ENCODE measurements around the gene MBOAT2.
"Not testable (repeated sequence)": the region's sequence is repeated elsewhere in the genome, so short reads cannot be mapped to it uniquely, and the experiment has no call there.

The MBOAT2 gene, protein sequence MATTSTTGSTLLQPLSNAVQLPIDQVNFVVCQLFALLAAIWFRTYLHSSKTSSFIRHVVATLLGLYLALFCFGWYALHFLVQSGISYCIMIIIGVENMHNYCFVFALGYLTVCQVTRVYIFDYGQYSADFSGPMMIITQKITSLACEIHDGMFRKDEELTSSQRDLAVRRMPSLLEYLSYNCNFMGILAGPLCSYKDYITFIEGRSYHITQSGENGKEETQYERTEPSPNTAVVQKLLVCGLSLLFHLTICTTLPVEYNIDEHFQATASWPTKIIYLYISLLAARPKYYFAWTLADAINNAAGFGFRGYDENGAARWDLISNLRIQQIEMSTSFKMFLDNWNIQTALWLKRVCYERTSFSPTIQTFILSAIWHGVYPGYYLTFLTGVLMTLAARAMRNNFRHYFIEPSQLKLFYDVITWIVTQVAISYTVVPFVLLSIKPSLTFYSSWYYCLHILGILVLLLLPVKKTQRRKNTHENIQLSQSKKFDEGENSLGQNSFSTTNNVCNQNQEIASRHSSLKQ

GRCh38 chr2:9003616-9004337 is at the start of gene MBOAT2:
MBOAT2 (minus strand) TSS chr2:9003684; CDS start chr2:9003614, 70 bp downstream.
- in situ Hi-C loops (cut with MboI; ENCODE audit: low sequenced_read_pairs), result no loop called here

- in situ Hi-C loops (cut with MboI; ENCODE audit: low sequenced_read_pairs), result no loop called here
Measured at GRCh38 chr2:9052821-9053533, 49.5 kb upstream of the MBOAT2 start.

- in situ Hi-C loops (cut with MboI; ENCODE audit: low sequenced_read_pairs), result not testable (repeated sequence)
Measured at GRCh38 chr2:9051451-9051850, 48.0 kb upstream of the MBOAT2 start.

- in situ Hi-C loops (cut with MboI; ENCODE audit: low sequenced_read_pairs), result no loop called here
Measured at GRCh38 chr2:9050122-9050809, 46.8 kb upstream of the MBOAT2 start.

- in situ Hi-C loops (cut with MboI; ENCODE audit: low sequenced_read_pairs), result no loop called here
Measured at GRCh38 chr2:9045595-9045994, 42.1 kb upstream of the MBOAT2 start.

- in situ Hi-C loops (cut with MboI; ENCODE audit: low sequenced_read_pairs), result not testable (repeated sequence)
Measured at GRCh38 chr2:9043491-9043890, 40.0 kb upstream of the MBOAT2 start.

- in situ Hi-C loops (cut with MboI; ENCODE audit: low sequenced_read_pairs), result no loop called here
Measured at GRCh38 chr2:9037166-9037565, 33.7 kb upstream of the MBOAT2 start.

- in situ Hi-C loops (cut with MboI; ENCODE audit: low sequenced_read_pairs), result no loop called here
Measured at GRCh38 chr2:9033385-9034168, 30.1 kb upstream of the MBOAT2 start.

DNA sequence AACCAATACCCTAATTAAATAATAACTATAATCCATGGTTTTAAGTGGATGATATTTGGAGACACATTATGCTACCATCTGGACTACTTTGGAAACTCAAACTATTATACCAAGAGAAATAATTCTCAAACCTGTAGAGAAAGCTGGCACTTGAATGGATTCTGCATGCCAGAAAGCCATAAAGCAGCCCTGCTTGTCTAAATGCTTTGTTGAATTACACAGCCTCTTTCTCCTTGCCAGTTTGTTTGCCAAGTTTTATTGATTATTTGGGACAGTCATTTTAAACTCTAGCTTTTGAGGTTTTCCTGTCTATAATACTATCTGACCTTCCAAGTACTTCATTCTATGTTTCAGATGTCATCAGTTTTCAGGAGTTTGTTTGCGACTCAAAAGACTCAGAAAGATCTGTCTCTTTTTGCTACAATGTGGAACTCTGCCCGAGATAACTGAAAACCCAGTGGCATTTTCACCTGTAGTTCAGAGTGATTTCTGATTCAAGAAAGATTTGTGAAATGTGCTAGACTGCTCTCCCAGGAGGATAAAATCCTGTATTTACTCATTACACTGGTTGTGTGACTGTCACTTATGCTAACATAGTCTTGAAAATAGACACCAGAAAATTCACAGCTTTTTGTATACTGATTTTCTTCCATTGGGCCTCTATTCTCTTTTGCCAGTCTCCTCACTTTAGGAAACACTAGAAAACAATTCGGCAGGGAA is 29.2 kb upstream of the MBOAT2 start:
- in situ Hi-C loops (cut with MboI; ENCODE audit: low sequenced_read_pairs), result no loop called here

- in situ Hi-C loops (cut with MboI; ENCODE audit: low sequenced_read_pairs), result no loop called here
Measured at GRCh38 chr2:9032121-9032520, 28.6 kb upstream of the MBOAT2 start.

- in situ Hi-C loops (cut with MboI; ENCODE audit: low sequenced_read_pairs), result no loop called here
Measured at GRCh38 chr2:9031246-9031645, 27.8 kb upstream of the MBOAT2 start.

- in situ Hi-C loops (cut with MboI; ENCODE audit: low sequenced_read_pairs), result no loop called here
Measured at GRCh38 chr2:9030841-9031240, 27.4 kb upstream of the MBOAT2 start.

DNA sequence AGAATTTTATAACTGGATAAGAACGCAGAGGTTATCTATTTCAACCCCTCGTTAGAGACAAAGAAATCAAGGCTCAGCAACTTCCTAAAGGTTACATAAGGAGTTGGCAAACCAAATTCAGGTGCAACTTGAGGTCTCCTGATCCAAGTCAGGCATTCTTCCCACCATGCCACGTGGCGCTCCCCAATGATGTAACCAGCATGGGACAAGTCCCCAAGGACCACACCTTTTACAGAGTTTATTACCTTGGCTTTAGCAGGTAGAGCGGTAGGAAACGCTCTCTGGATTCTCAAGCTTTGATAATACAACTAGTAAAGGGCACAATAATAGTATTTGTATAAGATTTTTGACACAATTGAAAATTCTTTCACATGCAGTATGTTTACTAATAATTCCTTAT is 26.7 kb upstream of the MBOAT2 start:
- in situ Hi-C loops (cut with MboI; ENCODE audit: low sequenced_read_pairs), result no loop called here

- in situ Hi-C loops (cut with MboI; ENCODE audit: low sequenced_read_pairs), result no loop called here
Measured at GRCh38 chr2:9029721-9030120, 26.2 kb upstream of the MBOAT2 start.

- in situ Hi-C loops (cut with MboI; ENCODE audit: low sequenced_read_pairs), result no loop called here
Measured at GRCh38 chr2:9027884-9028283, 24.4 kb upstream of the MBOAT2 start.

DNA sequence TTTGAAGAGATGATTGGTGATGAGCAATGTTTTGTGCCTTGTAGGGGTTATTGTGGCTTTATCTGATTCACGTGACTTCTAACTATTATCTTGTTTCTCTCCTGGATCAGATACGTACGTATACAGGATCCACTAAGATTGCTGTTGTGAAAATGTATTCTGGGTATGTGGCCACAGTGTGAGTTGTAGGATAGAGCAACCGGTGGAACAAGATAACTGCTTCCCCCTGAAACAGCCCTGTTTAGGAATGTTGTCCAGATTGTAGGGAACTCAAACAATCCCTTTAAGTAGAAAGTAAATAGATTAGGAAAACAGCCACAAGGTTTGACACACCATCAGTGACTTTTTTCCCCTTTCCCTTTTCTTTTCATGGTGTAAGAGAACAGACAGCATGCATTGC is 22.3 kb upstream of the MBOAT2 start:
- in situ Hi-C loops (cut with MboI; ENCODE audit: low sequenced_read_pairs), result no loop called here

DNA sequence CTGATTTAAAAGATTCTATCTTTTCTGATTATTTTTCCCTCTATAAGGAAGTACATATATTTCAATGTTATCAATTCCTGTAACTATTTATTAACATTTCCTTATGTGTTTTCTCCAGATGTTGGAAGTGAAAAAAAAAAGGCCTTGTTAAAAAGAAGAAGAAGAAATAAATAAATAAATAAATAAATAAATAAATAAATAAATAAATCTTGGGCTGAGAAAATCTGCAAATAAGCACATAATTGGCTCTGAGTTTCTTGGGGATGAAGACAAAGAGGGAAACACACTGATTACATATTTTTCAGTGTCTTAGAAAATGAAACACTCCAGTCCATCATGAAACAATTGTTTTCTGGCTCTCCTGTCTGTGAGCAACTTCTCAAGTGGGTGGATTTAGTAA is 21.1 kb upstream of the MBOAT2 start:
- in situ Hi-C loops (cut with MboI; ENCODE audit: low sequenced_read_pairs), result no loop called here

DNA sequence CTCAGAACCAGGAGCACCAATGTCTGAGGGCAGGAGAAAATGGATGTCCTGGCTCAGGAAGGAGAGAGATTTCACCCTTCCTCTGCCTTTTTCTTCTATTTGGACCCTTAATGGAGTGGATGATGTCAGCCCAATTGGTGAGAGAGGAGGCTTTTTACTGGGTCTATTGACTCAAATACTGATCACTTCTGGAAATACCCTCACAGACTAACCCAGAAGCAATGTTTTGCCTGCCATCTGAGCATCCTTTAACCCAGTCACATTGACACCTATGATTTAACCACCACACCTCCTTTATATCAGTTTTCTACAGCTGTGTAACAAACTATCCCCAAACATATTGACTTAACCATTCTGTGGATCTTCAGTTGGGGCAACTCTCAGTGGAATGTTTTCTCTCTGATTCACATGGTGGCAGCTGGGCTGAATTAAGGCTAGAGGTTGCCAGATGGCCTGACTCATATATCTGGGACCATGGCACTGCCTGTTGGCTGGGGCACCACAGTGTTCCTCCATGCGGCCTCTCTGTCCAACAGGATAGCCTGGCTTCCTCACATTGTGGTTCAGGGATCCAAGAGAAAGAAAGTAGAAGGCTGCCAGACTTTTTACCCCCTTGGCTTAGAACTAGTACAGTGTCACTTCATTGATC is 18.2 kb upstream of the MBOAT2 start:
- in situ Hi-C loops (cut with MboI; ENCODE audit: low sequenced_read_pairs), result no loop called here

- in situ Hi-C loops (cut with MboI; ENCODE audit: low sequenced_read_pairs), result no loop called here
Measured at GRCh38 chr2:9020267-9020666, 16.8 kb upstream of the MBOAT2 start.
